ENCODE data around the gene KRT72. TPM values are rescaled to one million over a fixed set of nuclear protein-coding genes. Genes with fewer than 3 reads are reported as not detected.

Gene KRT72
- total and polyA plus RNA-seq, 4 donors, result not detected

GRCh38 chr12:52612431-52613383 is 11.4 kb upstream of the KRT72 start:
- Histone ChIP-seq H3K9ac (ENCODE audit: low read depth in 1 of 2, low read length in 2 of 2) (no peak overlapping the region), H3K4me1 (ENCODE audit: control insufficient read depth in 4 of 4, insufficient read depth in 4 of 4, low read length in 3 of 4) (no peaks in the 10 kb centered on the region), H3K4me3 (ENCODE audit: low read depth in 1 of 3, low read length in 3 of 3) (no peak overlapping the region), H3K9me3 (ENCODE audit: control insufficient read depth in 4 of 4, low read length in 3 of 4) (no peaks in the 10 kb centered on the region), H3K27ac (ENCODE audit: low read depth in 1 of 2, low read length in 2 of 2) (no peak overlapping the region), H3K27me3 (ENCODE audit: control insufficient read depth in 4 of 4, insufficient read depth in 4 of 4, low read length in 3 of 4) (peaks cover 0 to 2% (median 0%) of the 10 kb centered on the region in 4 donors), H3K36me3 (ENCODE audit: control insufficient read depth in 4 of 4, insufficient read depth in 3 of 4, low read depth in 1 of 4, low read length in 3 of 4) (no peaks in the 10 kb centered on the region)
- TF ChIP-seq YY1 (IDR thresholded peaks at IDR 0.05) (no peak), JUND (IDR thresholded peaks at IDR 0.05) (no peak), SP1 (IDR thresholded peaks at IDR 0.05) (no peak), CTCF (IDR thresholded peaks at IDR 0.05; ENCODE audit: low read depth, low read length, missing input control) (no peak), HNF4G (IDR thresholded peaks at IDR 0.05) (no peak), ATF3 (IDR thresholded peaks at IDR 0.05) (no peak), FOXA1 (IDR thresholded peaks at IDR 0.05) (no peak), TAF1 (conservative IDR thresholded peaks at IDR 0.05) (no peak), NR2F2 (IDR thresholded peaks at IDR 0.05) (no peak), MAX (IDR thresholded peaks at IDR 0.05) (no peak), RAD21 (IDR thresholded peaks at IDR 0.05) (no peak), FOXA2 (IDR thresholded peaks at IDR 0.05) (no peak), RXRA (IDR thresholded peaks at IDR 0.05) (no peak), EGR1 (IDR thresholded peaks at IDR 0.05; ENCODE audit: low read depth in 2 of 2) (no peak)
- WGBS, result 76% methylated on average over 5 of the region's 5 CpGs
- DNase-seq (ENCODE audit: low spot score), result peak; percentile 21

GRCh38 chr12:52611080-52611468 is 9.8 kb upstream of the KRT72 start:
- Histone ChIP-seq H3K27me3 (ENCODE audit: control insufficient read depth in 4 of 4, insufficient read depth in 4 of 4, low read length in 3 of 4) (peaks cover 0 to 2% (median 0%) of the 10 kb centered on the region in 4 donors), H3K4me3 (ENCODE audit: low read depth in 1 of 3, low read length in 3 of 3) (no peak overlapping the region), H3K27ac (ENCODE audit: low read depth in 1 of 2, low read length in 2 of 2) (no peak overlapping the region), H3K9me3 (ENCODE audit: control insufficient read depth in 4 of 4, low read length in 3 of 4) (no peaks in the 10 kb centered on the region), H3K9ac (ENCODE audit: low read depth in 1 of 2, low read length in 2 of 2) (no peak overlapping the region), H3K36me3 (ENCODE audit: control insufficient read depth in 4 of 4, insufficient read depth in 3 of 4, low read depth in 1 of 4, low read length in 3 of 4) (no peaks in the 10 kb centered on the region), H3K4me1 (ENCODE audit: control insufficient read depth in 4 of 4, insufficient read depth in 4 of 4, low read length in 3 of 4) (no peaks in the 10 kb centered on the region)
- TF ChIP-seq CTCF (IDR thresholded peaks at IDR 0.05; ENCODE audit: low read depth, low read length, missing input control), result no peak
- TF ChIP-seq EGR1 (IDR thresholded peaks at IDR 0.05; ENCODE audit: low read depth in 2 of 2), result no peak
- no peak for TF ChIP-seq TAF1 (conservative IDR thresholded peaks at IDR 0.05)
- TF ChIP-seq ATF3 (IDR thresholded peaks at IDR 0.05), result no peak
- TF ChIP-seq JUND (IDR thresholded peaks at IDR 0.05), result no peak
- no peak for TF ChIP-seq HNF4A (conservative IDR thresholded peaks at IDR 0.05)
- no peak for TF ChIP-seq SP1 (IDR thresholded peaks at IDR 0.05)
- TF ChIP-seq GABPA (IDR thresholded peaks at IDR 0.05 in 1 of 2, conservative IDR thresholded peaks at IDR 0.05 in 1 of 2), result no peak
- TF ChIP-seq YY1 (IDR thresholded peaks at IDR 0.05), result no peak
- no peak for TF ChIP-seq NR2F2 (IDR thresholded peaks at IDR 0.05)
- no peak for TF ChIP-seq REST (IDR thresholded peaks at IDR 0.05)
- TF ChIP-seq FOXA2 (IDR thresholded peaks at IDR 0.05), result no peak
- no peak for TF ChIP-seq FOXA1 (IDR thresholded peaks at IDR 0.05)
- no peak for TF ChIP-seq RXRA (IDR thresholded peaks at IDR 0.05)
- no peak for TF ChIP-seq ZBTB33 (IDR thresholded peaks at IDR 0.05)
- 85% methylated on average over 6 of the region's 6 CpGs for WGBS
- no peak for DNase-seq (ENCODE audit: low spot score)

All from liver (tissue), 9 donors.